Measurements from ENCODE around the gene STARD3NL.
"Not testable (repeated sequence)": the region's sequence is repeated elsewhere in the genome, so short reads cannot be mapped to it uniquely, and the experiment has no call there.

STARD3NL gene

DNA sequence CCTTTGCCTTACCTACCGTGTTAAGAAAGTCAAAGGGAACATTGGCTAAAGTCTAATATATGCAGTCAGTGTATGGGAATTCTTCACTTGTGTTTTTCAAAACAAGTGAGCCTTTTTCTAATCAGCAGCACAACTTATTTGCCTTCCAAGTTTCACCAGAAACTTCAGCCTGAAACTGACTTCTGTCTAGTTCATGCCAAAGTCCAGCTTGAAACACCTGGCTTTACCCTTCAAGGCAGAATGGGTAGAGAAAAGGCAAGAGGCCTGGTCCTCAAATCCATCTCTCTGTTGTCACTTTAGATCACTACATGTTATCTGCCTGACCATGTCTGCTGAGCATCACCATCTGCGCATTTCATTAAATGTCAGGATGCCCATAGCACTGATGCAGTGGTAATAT is 92.4 kb downstream of the STARD3NL start:
- DNase-seq, result not testable (repeated sequence)

- DNase-seq, result no peak
These were observed 95.4 kb downstream of the STARD3NL start, which contains the start of gene TARP for GRCh38 chr7:38273286-38273995. TARP (minus strand) TSS chr7:38273636.

DNA sequence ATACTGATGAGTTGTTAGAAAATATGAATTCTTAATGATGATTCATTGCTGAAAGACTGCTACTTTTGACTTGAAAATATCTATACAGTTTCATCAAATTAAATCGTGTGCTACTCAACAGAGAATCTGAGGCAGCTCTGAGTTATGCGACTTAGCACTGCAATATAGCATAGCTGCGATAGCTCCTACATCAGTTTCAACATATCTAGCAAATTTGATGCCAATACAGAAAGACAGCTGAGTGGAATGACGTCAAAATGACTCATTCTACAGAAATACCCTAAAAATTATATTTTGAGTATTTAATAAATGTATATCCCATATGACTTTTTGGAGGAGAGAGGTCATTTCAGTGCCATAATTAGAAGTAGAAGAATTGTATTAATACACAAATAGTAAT is 96.4 kb downstream of the STARD3NL start:
- DNase-seq, result no peak

- no peak for DNase-seq
These were observed 97.0 kb downstream of the STARD3NL start for GRCh38 chr7:38274927-38275620.

GRCh38 chr7:38276096-38276877 is 98.2 kb downstream of the STARD3NL start:
- DNase-seq, result no peak

DNA sequence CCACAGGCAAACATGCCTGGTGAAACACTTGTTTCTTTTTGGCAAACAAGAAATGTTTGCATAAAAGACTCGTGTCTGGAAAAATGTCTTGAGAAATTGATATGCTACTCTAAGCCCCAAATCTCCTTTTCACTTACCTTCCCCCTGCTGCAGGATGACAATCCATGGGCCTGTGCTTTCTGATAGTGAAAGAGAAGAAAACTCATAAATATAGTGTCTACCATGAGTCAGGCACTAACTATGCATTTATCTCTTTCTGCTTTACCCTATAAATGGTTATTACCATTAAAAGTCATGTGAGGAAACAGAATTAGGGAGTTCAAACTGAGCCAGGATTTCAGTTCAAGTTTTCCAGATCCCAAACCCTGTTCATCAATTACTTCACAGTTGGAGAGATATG is 102.0 kb downstream of the STARD3NL start:
- DNase-seq, result no peak

All from right hindlimb (tissue), 1 donor.